ENCODE measurements around the gene NABP2.

- TF ChIP-seq EZH2phosphoT487 (IDR thresholded peaks at IDR 0.05; ENCODE audit: insufficient read depth, low read depth) (no peak), EZH2 (IDR thresholded peaks at IDR 0.05; ENCODE audit: insufficient read depth, poor library complexity, severe bottlenecking) (no peak)
Observed at GRCh38 chr12:56258068-56258819, 34.1 kb downstream of the NABP2 start, which contains the start of gene ANKRD52.
